Mesenchymal stem cell (in vitro differentiated cells and primary cell): ENCODE results near the gene CLCA2. TPM values are rescaled to one million over a fixed set of nuclear protein-coding genes. Genes with fewer than 3 reads are reported as not detected.
A peak's percentile ranks its signal among the peaks of the same experiment; 100 is the strongest.

Experiments
- DNase-seq: peaks from one replicate; pipeline ENCODE4 v3.0.0-alpha.2; 2013
- H2AFZ ChIP-seq: one replicate; pipeline ENCODE4 v1.6.1; 2013; ENCODE audit warnings: low read depth, mild to moderate bottlenecking, control low read depth, inconsistent platforms, low read length, moderate library complexity
- H2AK5ac ChIP-seq: 2 replicates; pipeline ENCODE4 v1.6.1; 2013; ENCODE audit warnings: low read length, moderate library complexity, mild to moderate bottlenecking, inconsistent platforms; ENCODE audit not compliant: severe bottlenecking
- H2BK120ac ChIP-seq: one replicate; pipeline ENCODE4 v1.6.1; 2013; ENCODE audit warnings: low read depth, mild to moderate bottlenecking, inconsistent platforms, low read length, moderate library complexity
- H2BK12ac ChIP-seq, 2 experiments: one replicate each; pipeline ENCODE4 v1.6.1; 2013; ENCODE audit warnings: inconsistent platforms in 2 of 2, low read length in 2 of 2, mild to moderate bottlenecking in 2 of 2, moderate library complexity in 2 of 2, control low read depth in 1 of 2
- H2BK15ac ChIP-seq: one replicate; pipeline ENCODE4 v1.6.1; 2013; ENCODE audit warnings: mild to moderate bottlenecking, low read depth, inconsistent platforms; ENCODE audit not compliant: poor library complexity, severe bottlenecking
- H2BK5ac ChIP-seq: 2 replicates; pipeline ENCODE4 v1.6.1; 2013; ENCODE audit warnings: low read depth, mild to moderate bottlenecking, low read length, control low read depth, inconsistent platforms; ENCODE audit not compliant: poor library complexity, severe bottlenecking
- H3K14ac ChIP-seq, 2 experiments: one replicate each; pipeline ENCODE4 v1.6.1; 2013; ENCODE audit warnings: inconsistent platforms in 2 of 2, low read length in 2 of 2, control low read depth in 1 of 2, mild to moderate bottlenecking in 1 of 2, moderate library complexity in 1 of 2
- H3K18ac ChIP-seq, 2 experiments: one replicate each; pipeline ENCODE4 v1.6.1; 2013; ENCODE audit warnings: inconsistent platforms in 2 of 2, low read length in 2 of 2, control low read depth in 1 of 2, low read depth in 1 of 2, mild to moderate bottlenecking in 1 of 2
- H3K23ac ChIP-seq, 2 experiments: one replicate each; pipeline ENCODE4 v1.6.1; 2013; ENCODE audit warnings: inconsistent platforms in 2 of 2, low read length in 2 of 2, mild to moderate bottlenecking in 2 of 2, moderate library complexity in 2 of 2, control low read depth in 1 of 2
- H3K27ac ChIP-seq: 2 replicates; pipeline ENCODE4 v1.5.1; 2013; ENCODE audit warnings: mild to moderate bottlenecking, moderate library complexity, low read length, control low read depth, inconsistent platforms; ENCODE audit not compliant: poor library complexity, severe bottlenecking
- H3K27me3 ChIP-seq, 2 experiments: 2 replicates each; pipeline versions ENCODE4 v1.6.1 to v1.7.0; 2013; ENCODE audit warnings: low read length in 2 of 2, mild to moderate bottlenecking in 2 of 2, moderate library complexity in 2 of 2, control low read depth in 1 of 2, inconsistent platforms in 1 of 2; ENCODE audit not compliant: control insufficient read depth in 1 of 2, insufficient read depth in 1 of 2
- H3K36me3 ChIP-seq, 2 experiments: 2 replicates each; pipeline versions ENCODE4 v1.6.1 to v1.7.0; 2013; ENCODE audit warnings: low read length in 2 of 2, control low read depth in 1 of 2, inconsistent platforms in 1 of 2, low read depth in 1 of 2, mild to moderate bottlenecking in 1 of 2; ENCODE audit not compliant: insufficient read depth in 2 of 2, control insufficient read depth in 1 of 2
- H3K4ac ChIP-seq, 2 experiments: one replicate each; pipeline ENCODE4 v1.6.1; 2013; ENCODE audit warnings: inconsistent platforms in 2 of 2, low read length in 2 of 2, mild to moderate bottlenecking in 2 of 2, moderate library complexity in 2 of 2, control low read depth in 1 of 2, low read depth in 1 of 2
- H3K4me1 ChIP-seq: 2 replicates; pipeline ENCODE4 v1.6.1; 2013; ENCODE audit warnings: low read depth, low read length, control low read depth; ENCODE audit not compliant: control insufficient read depth, insufficient read depth
- H3K4me2 ChIP-seq: 2 replicates; pipeline ENCODE4 v1.6.1; 2013; ENCODE audit warnings: low read length, mild to moderate bottlenecking, inconsistent platforms; ENCODE audit not compliant: poor library complexity, severe bottlenecking
- H3K4me3 ChIP-seq, 2 experiments: 2 replicates each; pipeline versions ENCODE4 v1.5.1 to v1.7.0; 2013; ENCODE audit warnings: low read length in 2 of 2, mild to moderate bottlenecking in 2 of 2, control low read depth in 1 of 2, low read depth in 1 of 2; ENCODE audit not compliant: insufficient read depth in 1 of 2
- H3K79me1 ChIP-seq: replicated peaks from 2 replicates; pipeline ENCODE4 v1.6.1; 2013; ENCODE audit warnings: mild to moderate bottlenecking, control low read depth, low read length, inconsistent platforms; ENCODE audit not compliant: poor library complexity, severe bottlenecking
- H3K9ac ChIP-seq: 2 replicates; pipeline ENCODE4 v1.7.0; 2013; ENCODE audit warnings: mild to moderate bottlenecking, low read length, moderate library complexity
- H3K9me3 ChIP-seq: 2 replicates; pipeline ENCODE4 v1.7.0; 2013; ENCODE audit warnings: mild to moderate bottlenecking, low read length; ENCODE audit not compliant: control insufficient read depth
- H4K8ac ChIP-seq: one replicate; pipeline ENCODE4 v1.6.1; 2013; ENCODE audit warnings: inconsistent platforms, mild to moderate bottlenecking, low read length, moderate library complexity
- H4K91ac ChIP-seq: one replicate; pipeline ENCODE4 v1.6.1; 2013; ENCODE audit warnings: mild to moderate bottlenecking, low read length, inconsistent platforms
- WGBS: methylation state at CpG from one replicate; pipeline ENCODE4 v1.1.7; 2013; ENCODE audit warnings: mixed read lengths; 5-methylcytosine and 5-hydroxymethylcytosine counted together
- polyA plus RNA-seq, 2 experiments: library from polyadenylated mRNA; stranded (reverse); fragments of 200-250 nt; gene quantifications; one replicate each; pipeline ENCODE4 v1.2.3, GENCODE V29; 2013

Gene CLCA2, protein sequence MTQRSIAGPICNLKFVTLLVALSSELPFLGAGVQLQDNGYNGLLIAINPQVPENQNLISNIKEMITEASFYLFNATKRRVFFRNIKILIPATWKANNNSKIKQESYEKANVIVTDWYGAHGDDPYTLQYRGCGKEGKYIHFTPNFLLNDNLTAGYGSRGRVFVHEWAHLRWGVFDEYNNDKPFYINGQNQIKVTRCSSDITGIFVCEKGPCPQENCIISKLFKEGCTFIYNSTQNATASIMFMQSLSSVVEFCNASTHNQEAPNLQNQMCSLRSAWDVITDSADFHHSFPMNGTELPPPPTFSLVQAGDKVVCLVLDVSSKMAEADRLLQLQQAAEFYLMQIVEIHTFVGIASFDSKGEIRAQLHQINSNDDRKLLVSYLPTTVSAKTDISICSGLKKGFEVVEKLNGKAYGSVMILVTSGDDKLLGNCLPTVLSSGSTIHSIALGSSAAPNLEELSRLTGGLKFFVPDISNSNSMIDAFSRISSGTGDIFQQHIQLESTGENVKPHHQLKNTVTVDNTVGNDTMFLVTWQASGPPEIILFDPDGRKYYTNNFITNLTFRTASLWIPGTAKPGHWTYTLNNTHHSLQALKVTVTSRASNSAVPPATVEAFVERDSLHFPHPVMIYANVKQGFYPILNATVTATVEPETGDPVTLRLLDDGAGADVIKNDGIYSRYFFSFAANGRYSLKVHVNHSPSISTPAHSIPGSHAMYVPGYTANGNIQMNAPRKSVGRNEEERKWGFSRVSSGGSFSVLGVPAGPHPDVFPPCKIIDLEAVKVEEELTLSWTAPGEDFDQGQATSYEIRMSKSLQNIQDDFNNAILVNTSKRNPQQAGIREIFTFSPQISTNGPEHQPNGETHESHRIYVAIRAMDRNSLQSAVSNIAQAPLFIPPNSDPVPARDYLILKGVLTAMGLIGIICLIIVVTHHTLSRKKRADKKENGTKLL
- polyA plus RNA-seq (2013, experiment 1 of 2) = 0.21 TPM
- polyA plus RNA-seq (2013, experiment 2 of 2) = 0.22 TPM

DNA sequence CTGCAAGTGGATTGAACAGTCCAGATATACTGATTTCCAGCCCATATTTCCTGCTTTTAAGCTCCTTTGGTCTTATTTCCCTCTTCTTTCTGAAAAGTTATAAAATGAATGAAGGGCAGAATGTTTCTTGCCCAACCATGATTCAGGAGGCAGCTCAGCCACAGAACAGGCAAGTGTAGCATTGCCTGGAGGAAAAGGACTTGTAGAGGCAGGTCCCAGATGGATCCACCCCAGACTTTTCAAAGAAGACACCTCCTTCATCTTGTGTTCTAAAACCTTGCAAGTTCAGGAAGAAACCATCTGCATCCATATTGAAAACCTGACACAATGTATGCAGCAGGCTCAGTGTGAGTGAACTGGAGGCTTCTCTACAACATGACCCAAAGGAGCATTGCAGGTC is at the start of gene CLCA2:
Gene CLCA2, plus strand, starts transcription at position 299 of the 400 bp plus-strand sequence. Its CDS starts 77 bp downstream, at position 376.
- no peak within 1 kb of the TSS for H2AFZ ChIP-seq
- no peak within 1 kb of the TSS for H4K91ac ChIP-seq
- peaks cover 0 to 3% of the 10 kb centered on the region in 2 experiments for H3K36me3 ChIP-seq
- H2BK120ac ChIP-seq = no peak within 1 kb of the TSS
- H3K9me3 ChIP-seq = no peaks in the 10 kb centered on the region
- no peaks in the 10 kb centered on the region for H3K27me3 ChIP-seq
- no peak within 1 kb of the TSS for H2BK15ac ChIP-seq
- H3K4ac ChIP-seq = no peak within 1 kb of the TSS
- no peak within 1 kb of the TSS for H3K14ac ChIP-seq
- H3K79me1 ChIP-seq = no peaks in the 10 kb centered on the region
- no peak within 1 kb of the TSS for H4K8ac ChIP-seq
- H3K9ac ChIP-seq = peak within 1 kb of the TSS; percentile 61
- H3K4me2 ChIP-seq = no peak within 1 kb of the TSS
- peak within 1 kb of the TSS in 1 of 2 experiments; percentile 67 for H3K4me3 ChIP-seq
- H2BK12ac ChIP-seq = no peak within 1 kb of the TSS
- H2AK5ac ChIP-seq = no peak within 1 kb of the TSS
- peak within 1 kb of the TSS in 1 of 2 experiments; percentile 49 for H3K18ac ChIP-seq
- no peak within 1 kb of the TSS for H3K23ac ChIP-seq
- no peak within 1 kb of the TSS for H3K27ac ChIP-seq
- H2BK5ac ChIP-seq = no peak within 1 kb of the TSS
- H3K4me1 ChIP-seq = no peaks in the 10 kb centered on the region
- no peak for DNase-seq

DNA sequence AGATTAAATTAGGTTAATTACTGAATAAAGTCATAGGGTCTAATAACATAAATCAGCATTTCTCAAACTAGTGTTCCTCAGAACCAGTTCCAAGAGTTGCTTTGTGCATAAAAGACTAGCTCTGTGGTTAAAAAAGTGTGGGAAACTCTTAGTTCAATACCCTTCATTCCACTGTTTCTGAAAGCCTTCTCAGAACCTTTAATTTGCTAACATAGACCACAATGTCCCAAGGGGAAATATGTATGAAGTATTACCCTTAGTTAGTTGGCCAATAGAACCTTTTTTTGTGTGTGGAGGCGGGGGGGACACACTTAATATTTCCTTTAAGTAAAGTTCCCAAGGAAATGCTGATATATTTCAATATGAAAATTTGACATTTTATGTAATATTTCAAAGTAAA is 48.3 kb upstream of the CLCA2 start:
- Histone ChIP-seq H3K4me2 (no peak overlapping the region), H3K4me3 (no peak overlapping the region), H2BK120ac (no peak overlapping the region), H3K4me1 (no peaks in the 10 kb centered on the region), H3K23ac (no peak overlapping the region), H2AFZ (no peak overlapping the region), H3K18ac (no peak overlapping the region), H2BK12ac (no peak overlapping the region), H2BK5ac (no peak overlapping the region), H3K9me3 (no peaks in the 10 kb centered on the region), H4K91ac (no peak overlapping the region), H3K4ac (no peak overlapping the region), H3K27me3 (no peaks in the 10 kb centered on the region), H3K79me1 (peaks cover 12% of the 10 kb centered on the region), H2BK15ac (no peak overlapping the region), H3K27ac (no peak overlapping the region), H2AK5ac (no peak overlapping the region), H3K9ac (no peak overlapping the region), H3K14ac (no peak overlapping the region), H4K8ac (no peak overlapping the region), H3K36me3 (peaks cover 8 to 81% of the 10 kb centered on the region in 2 experiments)
- no peak for DNase-seq
- WGBS = no CpG with 5 or more reads among the region's 1 CpG

DNA sequence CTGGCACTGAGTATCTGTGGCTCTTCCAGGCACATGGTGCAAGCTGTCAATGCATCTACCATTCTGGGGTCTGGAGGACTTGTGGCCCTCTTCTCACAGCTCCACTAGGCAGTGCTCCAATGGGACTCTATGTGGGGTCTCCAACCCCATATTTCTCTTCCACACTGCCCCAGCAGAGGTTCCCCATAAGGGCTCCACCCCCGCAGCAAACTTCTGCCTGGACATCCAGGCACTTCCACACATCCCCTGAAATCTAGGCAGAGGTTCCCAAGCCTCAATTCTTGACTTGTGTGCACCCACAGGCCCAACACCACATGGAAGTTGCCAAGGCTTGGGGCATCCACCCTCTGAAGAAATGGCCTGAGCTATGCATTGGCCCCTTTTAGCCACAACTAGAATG is 46.6 kb upstream of the CLCA2 start:
- Histone ChIP-seq H3K23ac (no peak overlapping the region), H2BK120ac (no peak overlapping the region), H3K27me3 (no peaks in the 10 kb centered on the region), H2BK12ac (no peak overlapping the region), H3K14ac (no peak overlapping the region), H2AFZ (no peak overlapping the region), H3K4me1 (no peaks in the 10 kb centered on the region), H3K4me3 (no peak overlapping the region), H2AK5ac (no peak overlapping the region), H3K4me2 (no peak overlapping the region), H3K36me3 (peaks cover 8 to 75% of the 10 kb centered on the region in 2 experiments), H2BK5ac (no peak overlapping the region), H2BK15ac (no peak overlapping the region), H3K9ac (no peak overlapping the region), H3K18ac (no peak overlapping the region), H3K9me3 (no peaks in the 10 kb centered on the region), H3K4ac (no peak overlapping the region), H4K91ac (no peak overlapping the region), H4K8ac (no peak overlapping the region), H3K27ac (no peak overlapping the region), H3K79me1 (peaks cover 12% of the 10 kb centered on the region)
- 100% methylated on average over 1 of the region's 1 CpG for WGBS
- DNase-seq = no peak

DNA sequence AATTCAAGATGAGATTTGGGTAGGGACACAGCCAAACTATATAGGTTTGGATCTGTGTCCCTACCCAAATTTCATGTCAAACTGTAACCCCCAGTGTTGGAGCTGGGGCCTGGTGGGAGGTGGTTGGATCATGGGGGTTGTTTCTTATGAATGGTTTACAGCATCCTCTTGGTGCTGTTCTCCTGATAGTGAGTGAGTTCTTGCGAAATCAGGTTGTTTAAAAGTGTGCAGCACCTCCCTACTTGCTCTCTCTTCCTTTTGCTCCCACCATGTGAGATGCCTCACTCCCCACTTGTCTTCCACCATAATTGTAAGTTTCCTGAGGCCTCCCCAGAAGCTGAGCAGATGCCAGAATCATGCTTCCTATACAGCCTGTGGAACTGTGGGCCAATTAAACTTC is 45.2 kb upstream of the CLCA2 start:
- Histone ChIP-seq H2BK12ac (no peak overlapping the region), H3K4me2 (no peak overlapping the region), H2BK5ac (no peak overlapping the region), H2BK120ac (no peak overlapping the region), H2BK15ac (no peak overlapping the region), H3K4me3 (no peak overlapping the region), H3K27ac (no peak overlapping the region), H3K27me3 (no peaks in the 10 kb centered on the region), H2AK5ac (no peak overlapping the region), H3K79me1 (peaks cover 10% of the 10 kb centered on the region), H2AFZ (no peak overlapping the region), H3K4me1 (no peaks in the 10 kb centered on the region), H4K91ac (no peak overlapping the region), H3K9me3 (no peaks in the 10 kb centered on the region), H4K8ac (no peak overlapping the region), H3K4ac (no peak overlapping the region), H3K18ac (no peak overlapping the region), H3K36me3 (peaks cover 8 to 60% of the 10 kb centered on the region in 2 experiments), H3K9ac (no peak overlapping the region), H3K14ac (no peak overlapping the region), H3K23ac (no peak overlapping the region)
- no peak for DNase-seq
- WGBS = 100% methylated on average over 1 of the region's 1 CpG
